HG02678 (cell line): ENCODE data around the gene PRDM11.

Experiments used
- ATAC-seq: cut with Tn5 transposase; IDR thresholded peaks from one replicate; pipeline ENCODE4 v1.9.1; 2021; ENCODE audit warnings: mild to moderate bottlenecking, moderate library complexity; ENCODE audit not compliant: unreplicated experiment

The PRDM11 gene

GRCh38 chr11:45141171-45141570 lies 5.3 kb upstream of the PRDM11 start:
- ATAC-seq = no peak

GRCh38 chr11:45141631-45142030 lies 4.8 kb upstream of the PRDM11 start:
- no peak for ATAC-seq

GRCh38 chr11:45142241-45143055 lies 4.0 kb upstream of the PRDM11 start:
- no peak for ATAC-seq

GRCh38 chr11:45143494-45143893 lies 2.9 kb upstream of the PRDM11 start:
- no peak for ATAC-seq

GRCh38 chr11:45144126-45145082 lies 2.0 kb upstream of the PRDM11 start:
- ATAC-seq = no peak

GRCh38 chr11:45145083-45145378 lies 1.4 kb upstream of the PRDM11 start:
- no peak for ATAC-seq

GRCh38 chr11:45145379-45146071 lies 914 bp upstream of the PRDM11 start:
- ATAC-seq = no peak

- peak; percentile 98 for ATAC-seq
Observed at GRCh38 chr11:45147017-45147728, 734 bp downstream of the PRDM11 start.

GRCh38 chr11:45147891-45148675 lies 1.6 kb downstream of the PRDM11 start:
- ATAC-seq = no peak

- ATAC-seq = no peak
Observed at GRCh38 chr11:45149483-45150056, 3.1 kb downstream of the PRDM11 start.

GRCh38 chr11:45150301-45150700 lies 3.9 kb downstream of the PRDM11 start:
- no peak for ATAC-seq

- ATAC-seq = no peak
Observed at GRCh38 chr11:45150943-45151342, 4.5 kb downstream of the PRDM11 start.

- ATAC-seq = no peak
Observed at GRCh38 chr11:45151362-45151982, 5.0 kb downstream of the PRDM11 start.

- no peak for ATAC-seq
Observed at GRCh38 chr11:45152740-45153595, 6.5 kb downstream of the PRDM11 start.

- no peak for ATAC-seq
Observed at GRCh38 chr11:45154276-45154675, 7.8 kb downstream of the PRDM11 start.

- no peak for ATAC-seq
Observed at GRCh38 chr11:45155058-45155551, 8.7 kb downstream of the PRDM11 start.

GRCh38 chr11:45155627-45156180 lies 9.3 kb downstream of the PRDM11 start:
- ATAC-seq = no peak

- ATAC-seq = no peak
Observed at GRCh38 chr11:45156201-45156600, 9.8 kb downstream of the PRDM11 start.
